HG03175 (cell line): ENCODE results near the gene NR1D2.

Source experiments
- ATAC-seq: cut with Tn5 transposase; IDR thresholded peaks from one replicate; pipeline ENCODE4 v1.9.1; 2021; ENCODE audit warnings: mild to moderate bottlenecking, moderate library complexity; ENCODE audit not compliant: unreplicated experiment

NR1D2 gene

GRCh38 chr3:23961913-23962312 lies 16.8 kb downstream of the NR1D2 start:
- ATAC-seq, result no peak

GRCh38 chr3:23964537-23965235 lies 19.6 kb downstream of the NR1D2 start:
- ATAC-seq, result no peak

GRCh38 chr3:23966328-23966727 lies 21.2 kb downstream of the NR1D2 start:
- ATAC-seq, result no peak

GRCh38 chr3:23968463-23969184 lies 23.5 kb downstream of the NR1D2 start:
- ATAC-seq, result no peak

GRCh38 chr3:23969393-23969792 lies 24.3 kb downstream of the NR1D2 start:
- ATAC-seq, result no peak

- ATAC-seq, result no peak
Observed at GRCh38 chr3:23971684-23972083, 26.6 kb downstream of the NR1D2 start.

- ATAC-seq, result no peak
Observed at GRCh38 chr3:23976555-23976954, 31.5 kb downstream of the NR1D2 start.

GRCh38 chr3:23979569-23979968 lies 34.5 kb downstream of the NR1D2 start:
- ATAC-seq, result no peak

GRCh38 chr3:23981136-23981535 lies 36.0 kb downstream of the NR1D2 start:
- ATAC-seq, result no peak

GRCh38 chr3:23981955-23982354 lies 36.9 kb downstream of the NR1D2 start:
- ATAC-seq, result no peak

GRCh38 chr3:23984934-23985333 lies 39.8 kb downstream of the NR1D2 start:
- ATAC-seq, result no peak

- no peak for ATAC-seq
Observed at GRCh38 chr3:23985747-23986544, 40.9 kb downstream of the NR1D2 start.

GRCh38 chr3:23987356-23987755 lies 42.3 kb downstream of the NR1D2 start:
- no peak for ATAC-seq

- no peak for ATAC-seq
Observed at GRCh38 chr3:23991306-23991682, 46.2 kb downstream of the NR1D2 start.

GRCh38 chr3:23991683-23992628 lies 46.9 kb downstream of the NR1D2 start:
- ATAC-seq, result no peak

GRCh38 chr3:23993556-23994243 lies 48.6 kb downstream of the NR1D2 start:
- ATAC-seq, result no peak

GRCh38 chr3:23994244-23994569 lies 49.1 kb downstream of the NR1D2 start:
- no peak for ATAC-seq

GRCh38 chr3:23995219-23995618 lies 50.1 kb downstream of the NR1D2 start:
- no peak for ATAC-seq

- no peak for ATAC-seq
Observed at GRCh38 chr3:23996095-23996524, 51.0 kb downstream of the NR1D2 start.

- ATAC-seq, result peak; percentile 70
Observed at GRCh38 chr3:23999012-23999641, 54.0 kb downstream of the NR1D2 start.
